Ammon's horn (tissue), 1 donor: ENCODE measurements around the gene CSPG5.

Source experiments
- DNase-seq: peaks from one replicate; pipeline ENCODE4 v3.0.0-alpha.2; 2016; ENCODE audit warnings: low spot score

The CSPG5 gene

DNA sequence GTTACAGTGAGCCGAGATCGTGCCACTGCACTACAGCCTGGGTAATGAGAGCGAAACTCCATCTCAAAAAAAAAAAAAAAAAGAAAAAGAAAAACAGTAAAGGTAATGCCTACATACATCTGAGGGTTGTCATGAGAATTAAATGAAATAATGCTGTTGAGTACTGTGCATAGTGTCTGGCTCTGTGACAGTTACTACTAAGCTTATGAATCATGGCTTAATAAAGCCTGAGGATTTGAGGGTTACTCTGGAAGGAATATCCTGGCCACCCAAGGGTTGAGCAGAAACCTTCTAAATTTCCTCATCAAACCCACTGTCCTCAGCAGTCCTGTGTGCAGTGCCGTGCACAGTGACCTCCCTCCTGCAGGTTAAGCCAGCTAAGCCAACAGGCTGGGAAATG lies 38.4 kb downstream of the CSPG5 start:
- no peak for DNase-seq

DNA sequence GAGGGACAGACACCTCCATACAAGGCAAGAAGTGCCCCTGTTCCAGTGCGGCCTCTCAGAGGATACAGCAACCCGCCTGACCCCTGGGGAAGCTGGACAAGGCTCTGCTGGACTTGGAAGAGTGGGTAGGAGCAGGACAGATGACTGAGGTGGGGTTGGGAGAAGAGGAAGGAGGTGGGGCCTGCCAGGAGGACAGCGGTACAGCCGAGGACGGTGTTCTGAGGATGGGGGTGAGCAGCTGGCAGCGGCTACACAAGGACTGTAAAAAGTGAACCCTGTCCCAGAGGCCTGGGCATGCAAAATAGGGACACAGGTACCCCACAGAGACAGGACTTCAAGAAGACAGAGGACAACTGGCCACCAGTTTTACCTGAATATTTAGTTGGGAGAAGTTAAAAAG lies 41.7 kb downstream of the CSPG5 start:
- DNase-seq: no peak

DNA sequence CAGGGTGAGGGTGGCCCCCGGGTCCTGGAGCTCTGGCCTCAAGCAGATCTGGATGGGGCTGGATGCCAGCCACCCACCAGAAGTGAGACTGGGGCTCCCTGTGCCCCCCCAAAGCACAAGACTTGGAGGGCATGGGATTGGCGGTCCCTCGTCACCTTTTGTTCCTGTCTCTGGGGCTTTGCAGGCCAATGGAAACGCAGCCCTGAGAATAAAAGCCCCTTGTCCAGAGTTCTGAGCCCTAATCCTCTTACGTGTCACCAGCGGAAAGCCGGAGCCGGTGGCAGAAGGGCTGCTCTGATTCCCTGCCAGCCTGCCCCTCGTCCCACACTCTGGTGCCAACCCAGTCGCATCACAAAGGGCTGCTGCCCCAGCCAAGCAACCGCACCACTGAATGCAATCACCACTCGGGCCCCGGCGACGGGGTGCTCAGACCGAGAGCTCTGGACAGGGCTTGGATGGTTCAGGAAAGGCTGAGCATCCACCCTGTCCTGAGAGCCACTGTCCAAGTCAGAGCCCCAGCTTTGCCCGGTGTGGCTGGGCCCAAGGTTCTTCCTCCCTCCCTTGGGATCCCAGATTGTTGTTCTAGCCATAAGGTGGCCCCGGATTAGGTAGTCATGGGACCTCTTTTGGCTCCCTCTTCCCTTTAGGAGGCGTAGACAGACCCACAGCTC lies 42.3 kb downstream of the CSPG5 start:
- DNase-seq: peak; percentile 83

DNA sequence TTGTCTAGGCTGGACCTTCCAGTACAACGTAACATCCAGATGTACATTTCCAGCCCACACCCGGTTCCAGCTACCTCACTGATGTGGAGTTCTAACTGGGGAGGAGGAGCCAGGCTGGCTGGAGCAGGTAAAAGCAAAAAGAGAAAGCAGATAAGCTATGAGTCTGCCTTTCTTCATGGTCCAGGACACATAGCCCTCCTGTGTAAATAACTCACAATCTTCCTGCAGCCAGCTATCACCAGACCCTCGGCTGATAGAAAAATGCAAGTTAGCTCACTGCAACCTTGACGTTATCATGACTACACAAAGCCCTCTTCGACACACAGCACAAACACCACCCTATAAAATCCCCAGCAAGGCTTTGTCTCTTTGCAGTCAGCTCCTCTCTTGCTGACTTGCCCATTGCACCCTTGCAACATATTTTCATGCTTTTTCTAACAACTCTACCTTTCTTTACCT lies 44.6 kb downstream of the CSPG5 start:
- DNase-seq: no peak

DNA sequence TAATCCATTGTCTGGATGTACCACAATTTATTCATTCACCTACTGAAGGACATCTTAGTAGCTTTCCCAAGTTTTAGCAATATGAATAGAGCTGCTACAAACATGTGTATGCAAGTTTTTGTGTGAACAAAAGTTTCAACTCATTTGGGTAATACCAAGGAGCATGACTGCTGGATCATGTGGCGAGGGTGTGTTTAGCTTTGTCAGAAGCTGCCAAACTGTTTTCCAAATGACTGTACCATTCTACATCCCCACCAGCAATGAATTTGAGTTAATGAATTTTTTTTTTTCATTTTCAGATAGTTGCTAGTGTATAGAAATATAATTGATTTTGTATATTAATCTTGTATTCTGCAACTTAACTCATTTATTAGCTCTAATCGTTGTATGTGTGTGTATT lies 45.2 kb downstream of the CSPG5 start:
- DNase-seq: no peak

DNA sequence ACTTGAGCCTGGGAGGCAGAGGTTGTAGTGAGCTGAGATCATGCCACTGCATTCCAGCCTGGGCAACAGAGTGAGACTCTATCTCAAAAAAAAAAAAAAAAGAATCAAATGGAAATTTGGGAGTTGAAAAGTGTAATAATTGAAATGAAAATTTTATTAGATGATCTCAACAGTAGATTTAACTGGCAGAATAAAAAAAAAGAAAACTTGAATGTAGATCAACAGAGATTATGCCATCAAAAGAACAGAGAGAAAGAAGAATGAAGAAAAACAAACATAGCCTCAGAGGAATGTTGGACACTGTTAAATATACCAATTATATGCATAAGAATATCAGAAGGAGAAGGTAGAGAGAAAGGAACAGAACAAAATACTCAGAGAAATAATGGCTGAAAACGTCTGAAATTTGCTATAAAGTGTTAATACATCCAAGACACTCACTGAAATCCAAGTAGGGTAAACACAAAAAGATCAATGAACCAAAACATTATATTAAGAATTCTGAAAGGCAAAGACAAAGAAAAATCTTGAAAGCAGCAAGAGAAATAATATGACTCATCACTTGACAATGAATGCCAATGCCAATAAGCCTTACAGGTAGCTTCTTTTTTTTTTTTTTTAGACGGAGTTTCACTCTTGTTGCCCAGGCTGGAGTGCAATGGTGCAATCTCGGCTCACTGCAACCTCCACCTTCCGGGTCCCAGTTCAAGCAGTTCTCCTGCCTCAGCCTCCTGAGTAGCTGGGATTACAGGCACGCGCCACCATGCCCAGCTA lies 50.5 kb downstream of the CSPG5 start:
- DNase-seq: no peak

DNA sequence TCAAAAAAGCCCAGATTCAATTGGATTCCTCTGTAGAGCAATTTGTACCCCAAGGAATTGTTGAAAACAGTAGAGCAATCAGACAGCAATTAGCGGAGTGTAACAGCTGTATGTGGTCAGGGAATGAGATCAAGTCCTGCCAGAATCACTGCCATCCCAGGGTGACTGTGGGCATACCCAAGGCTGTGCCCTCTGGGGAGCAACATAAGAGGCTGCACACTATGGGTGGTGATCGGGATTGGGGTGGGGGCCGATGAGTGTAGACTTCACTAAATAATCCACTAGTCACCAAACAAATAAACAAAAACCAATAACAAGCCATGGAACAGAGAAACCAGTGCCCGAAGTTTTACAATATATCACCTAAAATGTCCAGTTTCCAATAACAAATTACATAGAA lies 53.0 kb downstream of the CSPG5 start:
- DNase-seq: no peak

DNA sequence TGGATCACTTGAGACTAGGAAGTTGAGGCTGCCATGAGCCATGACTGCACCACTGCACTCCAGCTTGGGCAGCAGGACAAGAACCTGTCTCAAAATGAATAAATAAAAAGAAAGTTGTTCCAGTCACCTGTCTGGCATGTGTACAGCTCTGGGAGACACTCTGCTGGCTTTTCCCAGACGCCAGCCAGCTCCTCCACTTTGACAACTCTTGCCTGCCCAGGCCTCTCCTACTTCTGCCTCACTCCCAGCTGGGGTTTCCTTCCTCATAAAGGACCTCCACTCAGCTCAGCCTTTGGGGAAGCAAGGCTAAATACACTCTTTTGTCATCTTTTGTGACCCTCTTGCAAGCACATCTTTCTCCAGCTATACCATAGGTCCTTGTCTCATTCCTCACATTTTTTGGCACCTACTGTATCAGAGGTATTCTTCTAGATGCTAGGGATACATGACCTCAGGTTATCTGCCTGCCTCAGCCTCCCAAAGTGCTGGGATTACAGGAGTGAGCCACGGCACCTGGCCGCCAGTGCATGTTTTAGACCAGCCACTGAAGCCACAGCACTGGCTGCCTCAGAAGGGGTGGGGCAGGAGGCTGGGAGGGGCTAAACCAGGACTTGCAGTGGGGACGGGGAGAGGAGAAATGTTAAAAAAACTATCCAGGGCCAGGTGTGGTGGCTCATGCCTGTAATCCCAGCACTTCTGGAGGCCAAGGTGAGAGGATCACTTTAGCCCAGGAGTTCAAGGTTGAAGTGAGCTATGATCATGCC lies 55.2 kb downstream of the CSPG5 start:
- no peak for DNase-seq

DNA sequence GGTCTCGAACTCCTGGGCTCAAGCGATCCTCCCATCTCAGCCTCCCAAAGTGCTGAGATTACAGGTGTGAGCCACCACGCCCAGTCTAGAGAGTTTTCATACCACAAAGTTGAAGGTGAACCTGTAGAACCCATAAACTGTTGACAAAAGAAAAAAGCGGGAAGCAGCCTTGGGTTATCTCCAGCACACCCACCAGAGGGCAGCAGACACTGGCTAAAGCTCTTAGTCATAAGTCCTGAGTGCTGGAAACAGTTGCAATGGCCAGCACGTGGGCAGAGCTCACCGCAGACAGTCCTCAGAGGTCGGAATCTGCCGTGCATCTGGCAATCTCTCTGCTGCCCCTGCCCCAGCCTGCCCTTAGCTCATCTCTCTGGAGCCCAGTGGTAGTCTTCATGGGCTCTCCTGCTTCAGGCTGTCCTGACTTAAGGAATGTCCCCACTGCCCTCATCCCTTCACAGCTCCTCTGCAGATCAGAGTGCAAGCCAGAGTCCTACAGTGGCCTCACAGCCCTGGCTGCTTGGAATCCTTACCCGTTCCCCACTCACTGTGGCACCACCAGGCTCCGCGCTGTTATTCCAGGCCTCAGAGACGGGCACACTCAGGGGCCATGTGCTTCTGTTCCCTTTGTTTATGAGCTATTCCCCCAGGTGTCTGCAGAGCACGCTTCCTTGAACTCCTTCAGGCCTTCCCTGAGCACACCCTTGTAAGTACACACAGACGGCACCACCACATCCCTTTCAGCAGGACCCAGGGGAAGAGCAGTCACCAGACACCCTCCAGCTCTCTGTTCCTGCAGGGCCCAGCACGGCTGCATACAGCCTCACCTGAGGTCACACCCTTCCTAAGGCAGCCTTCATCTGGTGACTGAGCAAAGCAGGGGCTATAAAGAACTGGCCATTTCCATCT lies 56.3 kb downstream of the CSPG5 start:
- peak; percentile 94 for DNase-seq

DNA sequence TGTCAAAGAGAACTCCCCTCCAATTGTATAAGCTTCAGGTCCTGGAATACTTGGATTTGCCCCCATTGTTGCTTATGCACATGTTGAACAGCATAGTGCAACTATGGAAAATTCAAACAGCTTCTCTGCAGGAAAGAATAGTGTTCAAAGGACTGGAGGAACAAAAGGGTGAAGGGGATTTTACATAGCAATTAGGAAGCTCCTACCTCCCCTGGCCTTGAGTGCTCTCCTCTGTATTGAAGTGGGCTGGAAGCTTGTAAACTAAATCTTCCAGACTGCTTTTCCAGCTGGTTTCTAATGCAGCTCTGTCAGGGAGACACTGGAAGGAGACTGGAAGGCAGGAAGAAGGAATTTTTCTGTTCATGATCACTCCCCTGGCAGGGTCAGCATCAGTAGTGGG lies 57.9 kb downstream of the CSPG5 start:
- DNase-seq: no peak

DNA sequence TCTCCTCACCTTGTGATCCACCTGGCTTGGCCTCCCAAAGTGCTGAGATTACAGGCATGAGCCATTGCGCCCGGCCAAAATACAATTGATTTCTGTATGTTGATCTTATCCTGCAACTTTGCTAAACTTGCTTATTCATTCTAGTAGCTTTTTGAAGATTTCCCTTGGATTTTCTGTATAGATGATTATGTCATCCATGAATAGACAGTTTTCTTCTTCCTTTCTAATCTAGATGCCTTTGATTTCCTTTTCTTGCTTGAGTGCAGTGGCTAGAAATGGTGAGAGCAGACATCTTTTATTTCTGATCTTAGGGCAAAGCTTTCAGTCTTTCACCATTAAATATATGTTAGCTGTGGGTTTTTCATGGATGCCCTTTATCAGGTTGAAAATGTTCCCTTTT lies 60.7 kb downstream of the CSPG5 start:
- DNase-seq: no peak

DNA sequence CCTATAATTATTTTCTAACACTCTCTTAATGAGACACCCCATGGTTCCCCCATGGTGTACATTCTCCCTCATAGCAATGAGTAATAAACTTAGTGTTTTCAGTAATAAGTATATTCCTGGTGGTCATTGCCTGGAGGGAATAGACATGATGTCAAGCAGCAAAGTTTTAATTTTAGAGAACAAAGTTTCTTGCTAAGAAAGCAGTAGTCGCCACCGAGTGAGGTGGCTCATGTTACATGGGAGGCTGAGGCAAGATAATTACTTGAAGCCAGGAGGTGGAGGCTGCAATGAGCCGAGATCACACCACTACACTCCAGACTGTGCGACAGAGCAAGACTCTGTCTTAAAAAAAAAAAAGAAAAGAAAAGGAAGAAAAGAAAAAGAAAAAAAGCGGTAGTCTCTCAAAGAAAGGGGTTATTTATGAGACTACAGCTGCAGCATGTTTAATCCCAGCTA lies 62.8 kb downstream of the CSPG5 start:
- no peak for DNase-seq

DNA sequence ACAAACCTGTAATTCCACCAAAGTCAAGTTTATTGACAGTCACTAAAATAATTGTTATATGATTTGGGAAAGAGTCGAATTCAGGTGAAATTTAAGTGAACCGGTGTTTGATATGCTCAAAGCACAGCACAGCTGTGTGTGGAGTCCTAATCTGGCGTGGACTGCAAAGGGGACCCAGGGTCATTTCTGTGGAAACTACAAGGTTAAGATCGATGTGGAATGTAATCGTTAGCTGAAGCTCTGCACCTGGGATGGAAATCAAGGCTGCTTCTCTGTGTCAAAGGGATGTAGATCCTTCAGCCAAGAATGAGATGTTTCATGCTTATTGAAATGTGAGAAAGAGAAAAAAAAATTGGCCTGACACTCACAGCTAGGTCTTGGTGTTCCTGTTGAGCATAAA lies 63.6 kb downstream of the CSPG5 start:
- DNase-seq: no peak

DNA sequence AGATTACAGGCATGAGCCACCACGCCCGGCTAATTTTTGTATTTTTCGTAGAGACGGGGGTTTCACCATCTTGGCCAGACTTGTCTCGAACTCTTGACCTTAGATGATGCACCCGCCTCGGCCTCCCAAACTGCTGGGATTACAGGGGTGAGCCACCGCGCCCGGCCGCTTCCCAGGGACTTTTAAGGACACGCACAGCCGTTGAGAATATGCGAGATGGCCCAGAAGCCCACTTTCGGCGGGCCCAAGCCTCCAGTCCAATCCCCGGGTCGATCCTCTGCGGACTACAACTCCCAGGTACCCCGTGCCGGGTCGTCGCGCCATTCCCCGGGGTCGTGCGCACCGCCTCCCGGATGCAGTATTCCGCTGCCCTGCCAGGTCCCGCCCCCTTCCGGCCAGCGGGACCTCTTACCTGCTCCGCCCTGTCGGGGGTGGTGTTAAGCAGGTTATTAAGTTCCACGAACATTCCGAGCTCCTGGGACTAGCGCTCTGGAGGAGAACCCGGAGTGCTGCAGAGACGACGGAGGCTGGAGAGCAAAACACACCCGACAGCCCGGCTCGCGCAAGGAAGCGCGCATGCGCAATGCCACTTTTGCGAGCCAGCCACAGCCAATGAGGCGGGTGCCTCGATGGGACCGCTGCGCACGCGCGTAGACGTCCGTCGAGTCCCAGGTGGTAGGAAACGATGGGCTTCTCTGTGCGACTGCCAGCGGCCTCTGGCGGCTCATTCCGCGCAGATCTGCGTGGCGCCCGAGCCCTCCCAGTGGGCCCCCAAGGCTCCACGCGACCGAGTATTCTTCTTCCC lies 65.3 kb downstream of the CSPG5 start, which contains the start of gene ELP6:
ELP6 (minus strand) TSS at position 588 of the 805 bp plus-strand sequence; CDS start at position 466, 122 bp downstream.
- peak; percentile 97 for DNase-seq

DNA sequence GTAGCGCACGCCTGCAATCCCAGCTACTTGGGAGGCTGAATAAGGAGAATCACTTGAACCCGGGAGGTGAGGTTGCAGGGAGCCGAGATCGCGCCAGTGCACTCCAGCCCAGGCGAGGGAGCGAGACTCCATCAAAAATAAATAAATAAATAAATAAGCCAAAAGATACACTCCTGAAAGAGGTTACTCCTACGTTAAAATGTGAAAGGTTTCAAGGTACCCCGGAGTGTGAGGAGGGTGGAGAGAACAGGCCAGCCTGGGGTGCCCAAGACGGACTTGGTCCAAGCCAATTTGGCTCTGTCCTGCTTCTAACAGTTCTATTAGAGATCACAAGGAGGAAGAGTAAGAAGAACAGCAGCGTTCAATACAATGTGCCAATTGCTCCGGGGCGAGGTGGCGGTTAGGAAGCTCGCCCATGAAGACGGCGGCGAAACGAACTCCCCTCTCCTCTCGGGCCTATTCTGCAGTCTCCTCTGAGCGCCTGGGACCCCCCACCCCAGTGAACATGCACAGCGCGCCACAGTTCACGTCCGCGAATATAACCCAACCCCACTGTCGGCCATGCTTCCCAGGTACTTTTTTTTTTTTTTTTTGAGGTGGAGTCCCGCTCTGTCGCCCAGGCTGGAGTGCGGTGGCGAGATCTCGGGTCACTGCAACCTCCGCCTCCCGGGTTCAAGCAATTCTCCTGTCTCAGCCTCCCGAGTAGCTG lies 66.1 kb downstream of the CSPG5 start:
- DNase-seq: no peak
